GM12875 (cell line): ENCODE data around the gene PHAX.
A peak's percentile ranks its signal among the peaks of the same experiment; 100 is the strongest.
"Not testable (repeated sequence)": the region's sequence is repeated elsewhere in the genome, so short reads cannot be mapped to it uniquely, and the experiment has no call there.

Experiments
- H3K4me3 ChIP-seq: one replicate; pipeline ENCODE4 v1.5.1; 2011; ENCODE audit warnings: low read depth, low read length, control low read depth
- CTCF ChIP-seq: IDR thresholded peaks from 2 replicates; pipeline ENCODE4 v1.5.1; 2011; ENCODE audit warnings: low read depth, mild to moderate bottlenecking, control low read depth, inconsistent platforms, low read length, moderate library complexity, borderline replicate concordance; ENCODE audit not compliant: insufficient read depth

The PHAX gene

GRCh38 chr5:126600631-126601511 is at the start of gene PHAX:
TSS of gene PHAX (plus strand) at chr5:126600947. CDS start at chr5:126600963, 16 bp downstream.
- peak within 1 kb of the TSS; percentile 100 for H3K4me3 ChIP-seq
- peak; percentile 95 for TF ChIP-seq CTCF

- no peak for TF ChIP-seq CTCF
- no peak overlapping the region for H3K4me3 ChIP-seq
These were observed 48.1 kb upstream of the PHAX start for GRCh38 chr5:126552614-126553013.

GRCh38 chr5:126555101-126555500 is 45.6 kb upstream of the PHAX start:
- not testable (repeated sequence) for H3K4me3 ChIP-seq

- TF ChIP-seq CTCF, result no peak
These were observed 38.8 kb upstream of the PHAX start for GRCh38 chr5:126561908-126562307.

GRCh38 chr5:126562823-126563222 is 37.9 kb upstream of the PHAX start:
- TF ChIP-seq CTCF, result no peak
- no peak overlapping the region for H3K4me3 ChIP-seq

More at GRCh38 chr5:126561908-126562307, 38.8 kb upstream of the PHAX start:
- H3K4me3 ChIP-seq, result no peak overlapping the region

GRCh38 chr5:126568206-126568755 is 32.5 kb upstream of the PHAX start:
- no peak overlapping the region for H3K4me3 ChIP-seq
- TF ChIP-seq CTCF, result no peak

- H3K4me3 ChIP-seq, result no peak overlapping the region
- no peak for TF ChIP-seq CTCF
These were observed 25.1 kb upstream of the PHAX start for GRCh38 chr5:126575644-126576043.
